Measurements from ENCODE around the gene PMIS2.

PMIS2 gene

GRCh38 chr19:35540356-35540927, 45.5 kb upstream of the PMIS2 start:
- Histone ChIP-seq H3K4me2 (ENCODE audit: low read depth, low read length, poor library complexity, severe bottlenecking) (no peak overlapping the region), H3K9ac (ENCODE audit: low read depth, low read length, poor library complexity, severe bottlenecking) (no peak overlapping the region), H3K27me3 (ENCODE audit: insufficient read depth, low read length, poor library complexity, severe bottlenecking) (no peaks in the 10 kb centered on the region), H4K20me1 (ENCODE audit: insufficient read depth, low read length, poor library complexity, severe bottlenecking) (no peaks in the 10 kb centered on the region), H3K4me1 (ENCODE audit: insufficient read depth, low read length, poor library complexity, severe bottlenecking) (peaks cover 33% of the 10 kb centered on the region), H3K9me2 (replicated peaks; ENCODE audit: low read depth, low read length) (no peaks in the 10 kb centered on the region), H3F3A (ENCODE audit: low read depth) (no peaks in the 10 kb centered on the region), H3K9me3 (ENCODE audit: insufficient read depth, low read depth, low read length) (no peaks in the 10 kb centered on the region), H2AFZ (ENCODE audit: low read length) (no peak overlapping the region), H3K4me3 (ENCODE audit: low read length, poor library complexity, severe bottlenecking) (no peak overlapping the region), H3K36me3 (ENCODE audit: insufficient read depth, low read length) (no peaks in the 10 kb centered on the region), H3K79me2 (ENCODE audit: insufficient read depth, low read length) (peaks cover 23% of the 10 kb centered on the region)
- no peak for TF ChIP-seq CTCF (conservative IDR thresholded peaks at IDR 0.05; ENCODE audit: low read length)

GRCh38 chr19:35542209-35542608, 43.8 kb upstream of the PMIS2 start:
- Histone ChIP-seq H2AFZ (ENCODE audit: low read length) (no peak overlapping the region), H3K9me3 (ENCODE audit: insufficient read depth, low read depth, low read length) (no peaks in the 10 kb centered on the region), H3K4me1 (ENCODE audit: insufficient read depth, low read length, poor library complexity, severe bottlenecking) (peaks cover 40% of the 10 kb centered on the region), H4K20me1 (ENCODE audit: insufficient read depth, low read length, poor library complexity, severe bottlenecking) (no peaks in the 10 kb centered on the region), H3K9ac (ENCODE audit: low read depth, low read length, poor library complexity, severe bottlenecking) (no peak overlapping the region), H3K79me2 (ENCODE audit: insufficient read depth, low read length) (peaks cover 40% of the 10 kb centered on the region), H3K27me3 (ENCODE audit: insufficient read depth, low read length, poor library complexity, severe bottlenecking) (no peaks in the 10 kb centered on the region), H3K4me2 (ENCODE audit: low read depth, low read length, poor library complexity, severe bottlenecking) (no peak overlapping the region), H3K4me3 (ENCODE audit: low read length, poor library complexity, severe bottlenecking) (no peak overlapping the region), H3K9me2 (replicated peaks; ENCODE audit: low read depth, low read length) (no peaks in the 10 kb centered on the region), H3F3A (ENCODE audit: low read depth) (no peaks in the 10 kb centered on the region), H3K36me3 (ENCODE audit: insufficient read depth, low read length) (no peaks in the 10 kb centered on the region)
- TF ChIP-seq CTCF (conservative IDR thresholded peaks at IDR 0.05; ENCODE audit: low read length) (no peak), EZH2phosphoT487 (IDR thresholded peaks at IDR 0.05; ENCODE audit: borderline replicate concordance) (no peak)

GRCh38 chr19:35543280-35544109, 42.5 kb upstream of the PMIS2 start:
- no peaks in the 10 kb centered on the region for H3K36me3 ChIP-seq (ENCODE audit: insufficient read depth, low read length)
- H3K9me2 ChIP-seq (replicated peaks; ENCODE audit: low read depth, low read length), result no peaks in the 10 kb centered on the region
- TF ChIP-seq CTCF (conservative IDR thresholded peaks at IDR 0.05; ENCODE audit: low read length) (no peak), EZH2phosphoT487 (IDR thresholded peaks at IDR 0.05; ENCODE audit: borderline replicate concordance) (no peak)
- H3K9ac ChIP-seq (ENCODE audit: low read depth, low read length, poor library complexity, severe bottlenecking), result peak overlapping the region; percentile 99
- H3K4me3 ChIP-seq (ENCODE audit: low read length, poor library complexity, severe bottlenecking), result peak overlapping the region; percentile 99
- H3F3A ChIP-seq (ENCODE audit: low read depth), result no peaks in the 10 kb centered on the region
- no peaks in the 10 kb centered on the region for H4K20me1 ChIP-seq (ENCODE audit: insufficient read depth, low read length, poor library complexity, severe bottlenecking)
- H3K4me2 ChIP-seq (ENCODE audit: low read depth, low read length, poor library complexity, severe bottlenecking), result peak overlapping the region; percentile 92
- H2AFZ ChIP-seq (ENCODE audit: low read length), result no peak overlapping the region
- H3K9me3 ChIP-seq (ENCODE audit: insufficient read depth, low read depth, low read length), result no peaks in the 10 kb centered on the region
- H3K4me1 ChIP-seq (ENCODE audit: insufficient read depth, low read length, poor library complexity, severe bottlenecking), result peaks cover 40% of the 10 kb centered on the region
- H3K27me3 ChIP-seq (ENCODE audit: insufficient read depth, low read length, poor library complexity, severe bottlenecking), result no peaks in the 10 kb centered on the region
- H3K79me2 ChIP-seq (ENCODE audit: insufficient read depth, low read length), result peaks cover 40% of the 10 kb centered on the region

Data from Loucy (cell line).